Gastroesophageal sphincter (tissue), 4 donors: Measurements from ENCODE around the gene HTR3C. TPM values are rescaled to one million over a fixed set of nuclear protein-coding genes. Genes with fewer than 3 reads are reported as not detected.
"Not testable (repeated sequence)": the region's sequence is repeated elsewhere in the genome, so short reads cannot be mapped to it uniquely, and the experiment has no call there.

ENCODE experiments used
- ATAC-seq: fragments of 150-250 bp; one replicate; pipeline ENCODE4 v1.9.1; 2016; ENCODE audit warnings: mild to moderate bottlenecking, moderate library complexity
- H3K27ac ChIP-seq, 4 donors: fragments of 200-600 bp; sonication (generic) in 3 of 4; 1 replicate in 3 of 4; 2 replicates in 1 of 4; pipeline ENCODE4 v1.5.1; 2016 to 2019
- H3K27me3 ChIP-seq: fragments of 200-600 bp; sonication (generic); one replicate; pipeline ENCODE4 v1.5.1; 2019
- H3K36me3 ChIP-seq, 2 donors: fragments of 200-600 bp; sonication (generic); one replicate each; pipeline ENCODE4 v1.5.1; 2019; ENCODE audit warnings: control low read depth in 1 of 2
- H3K4me1 ChIP-seq, 3 donors: fragments of 200-600 bp; sonication (generic); 1 replicate in 2 of 3; 2 replicates in 1 of 3; pipeline ENCODE4 v1.5.1; 2016 to 2019; ENCODE audit warnings: control low read depth in 2 of 3
- H3K4me3 ChIP-seq, 2 donors: fragments of 200-600 bp; sonication (generic); one replicate each; pipeline ENCODE4 v1.5.1; 2019; ENCODE audit warnings: mild to moderate bottlenecking in 1 of 2, moderate library complexity in 1 of 2
- H3K9me3 ChIP-seq, 3 donors: fragments of 200-600 bp; sonication (generic); one replicate each; pipeline ENCODE4 v1.5.1; 2017 to 2019; ENCODE audit warnings: control low read depth in 2 of 3
- EP300 ChIP-seq: sonication (generic); formaldehyde crosslinking; IDR thresholded peaks from one replicate; pipeline ENCODE4 v1.6.1; 2017; ENCODE audit warnings: antibody characterized with exemption, mild to moderate bottlenecking
- POLR2A ChIP-seq, 2 donors: fragments of 450-650 bp; IDR thresholded peaks; one replicate each; pipeline ENCODE4 v1.6.1; 2017; ENCODE audit warnings: antibody characterized with exemption in 2 of 2, mild to moderate bottlenecking in 2 of 2, moderate library complexity in 1 of 2
- POLR2AphosphoS5 ChIP-seq: sonication (generic); formaldehyde crosslinking; IDR thresholded peaks from one replicate; pipeline ENCODE4 v1.6.1; 2017; ENCODE audit warnings: antibody characterized with exemption
- WGBS, 2 donors: methylation state at CpG; one replicate each; pipeline ENCODE4 v1.1.5; 2018; ENCODE audit warnings: low coverage in 1 of 2; 5-methylcytosine and 5-hydroxymethylcytosine counted together
- total RNA-seq, 4 donors: library from RNA; depleted of rRNA; stranded (reverse); fragments of >200 nt; gene quantifications; one replicate each; pipeline ENCODE4 v1.1.0, GENCODE V29; 2016
- TF ChIP-seq, protein P1 (sequence below), 4 experiments: fragments of 200-600 bp in 2 of 4; fragments of 450-650 bp in 2 of 4; sonication (generic) in 1 of 4; IDR thresholded peaks; one replicate each; pipeline ENCODE4 v1.5.1; 2017 to 2019; ENCODE audit warnings: antibody characterized with exemption in 4 of 4, mild to moderate bottlenecking in 2 of 4, moderate library complexity in 2 of 4

The HTR3C gene
- total RNA-seq, 4 donors from 2014 or later = not detected

DNA sequence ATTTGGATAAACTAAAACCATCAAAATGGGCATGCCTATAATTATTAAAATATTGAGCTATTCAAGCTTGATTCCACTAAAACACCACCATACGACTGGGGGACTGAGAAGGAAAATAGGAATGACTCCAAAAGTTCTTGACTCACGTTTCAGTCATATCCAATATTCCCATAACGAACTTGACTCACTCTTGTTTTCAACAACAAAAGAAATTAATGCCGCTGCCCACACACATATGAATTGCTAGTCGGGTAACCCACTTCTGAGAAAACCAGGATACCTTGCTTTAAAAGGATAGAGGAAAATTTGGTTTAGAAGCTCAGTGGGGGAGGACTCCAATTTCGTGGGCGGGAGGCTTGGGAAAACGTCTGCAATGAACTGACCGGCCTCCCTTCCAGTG, 5.2 kb downstream of the HTR3C start:
- WGBS, 2 donors = 53 to 66% methylated on average over 5 to 9 of the region's 9 CpGs
- Histone ChIP-seq H3K27ac (no peak overlapping the region), H3K27me3 (peaks cover 9% of the 10 kb centered on the region), H3K4me3 (no peak overlapping the region), H3K36me3 (no peaks in the 10 kb centered on the region), H3K4me1 (no peaks in the 10 kb centered on the region), H3K9me3 (no peaks in the 10 kb centered on the region)
- no peak for ATAC-seq
- TF ChIP-seq POLR2A (IDR thresholded peaks at IDR 0.05) = no peak

DNA sequence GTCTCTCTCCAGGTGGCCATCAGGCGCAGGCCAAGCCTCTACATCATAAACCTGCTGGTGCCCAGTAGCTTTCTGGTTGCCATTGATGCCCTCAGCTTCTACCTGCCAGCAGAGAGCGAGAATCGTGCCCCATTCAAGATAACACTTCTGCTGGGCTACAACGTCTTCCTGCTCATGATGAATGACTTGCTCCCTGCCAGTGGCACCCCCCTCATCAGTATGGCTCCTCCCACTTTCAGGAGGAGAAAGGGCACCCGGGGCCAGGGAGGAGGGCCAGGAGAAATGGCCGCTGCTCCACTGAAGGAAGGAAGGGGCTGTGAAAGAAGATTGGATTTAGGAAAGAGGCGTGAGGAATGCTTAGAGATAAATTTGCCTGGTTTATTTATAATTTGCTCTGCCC, 6.6 kb downstream of the HTR3C start:
- ATAC-seq = no peak

DNA sequence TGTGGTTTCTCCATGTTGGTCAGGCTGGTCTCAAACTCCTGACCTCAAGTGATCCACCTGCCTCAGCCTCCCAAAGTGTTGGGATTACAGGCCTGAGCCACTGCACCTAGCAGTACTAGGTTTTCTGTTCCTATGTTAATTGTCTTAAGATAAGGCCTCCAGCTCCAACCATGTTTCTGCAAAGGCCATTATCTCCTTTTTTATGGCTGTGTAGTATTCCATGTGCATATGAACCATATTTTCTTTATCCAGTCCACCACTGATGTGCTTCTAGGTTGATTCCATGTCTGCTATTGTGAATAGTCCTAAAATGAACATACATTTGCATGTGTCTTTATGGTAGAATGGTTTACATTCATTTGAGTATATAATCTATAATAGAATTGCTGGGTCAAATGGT, 9.8 kb downstream of the HTR3C start:
- no peak for ATAC-seq
- Histone ChIP-seq H3K9me3 (no peaks in the 10 kb centered on the region), H3K27me3 (peaks cover 4% of the 10 kb centered on the region), H3K4me3 (no peak overlapping the region), H3K36me3 (no peaks in the 10 kb centered on the region), H3K4me1 (no peaks in the 10 kb centered on the region), H3K27ac (no peak overlapping the region)
- TF ChIP-seq POLR2A (IDR thresholded peaks at IDR 0.05) (no peak), POLR2AphosphoS5 (no peak), EP300 (no peak)
- TF ChIP-seq, protein P1, sequence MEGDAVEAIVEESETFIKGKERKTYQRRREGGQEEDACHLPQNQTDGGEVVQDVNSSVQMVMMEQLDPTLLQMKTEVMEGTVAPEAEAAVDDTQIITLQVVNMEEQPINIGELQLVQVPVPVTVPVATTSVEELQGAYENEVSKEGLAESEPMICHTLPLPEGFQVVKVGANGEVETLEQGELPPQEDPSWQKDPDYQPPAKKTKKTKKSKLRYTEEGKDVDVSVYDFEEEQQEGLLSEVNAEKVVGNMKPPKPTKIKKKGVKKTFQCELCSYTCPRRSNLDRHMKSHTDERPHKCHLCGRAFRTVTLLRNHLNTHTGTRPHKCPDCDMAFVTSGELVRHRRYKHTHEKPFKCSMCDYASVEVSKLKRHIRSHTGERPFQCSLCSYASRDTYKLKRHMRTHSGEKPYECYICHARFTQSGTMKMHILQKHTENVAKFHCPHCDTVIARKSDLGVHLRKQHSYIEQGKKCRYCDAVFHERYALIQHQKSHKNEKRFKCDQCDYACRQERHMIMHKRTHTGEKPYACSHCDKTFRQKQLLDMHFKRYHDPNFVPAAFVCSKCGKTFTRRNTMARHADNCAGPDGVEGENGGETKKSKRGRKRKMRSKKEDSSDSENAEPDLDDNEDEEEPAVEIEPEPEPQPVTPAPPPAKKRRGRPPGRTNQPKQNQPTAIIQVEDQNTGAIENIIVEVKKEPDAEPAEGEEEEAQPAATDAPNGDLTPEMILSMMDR (IDR thresholded peaks at IDR 0.05) = no peak

More for the DNA sequence above, 6.6 kb downstream of the HTR3C start:
- Histone ChIP-seq H3K36me3 (no peaks in the 10 kb centered on the region), H3K27ac (no peak overlapping the region), H3K4me1 (no peaks in the 10 kb centered on the region), H3K27me3 (peaks cover 8% of the 10 kb centered on the region), H3K4me3 (no peak overlapping the region), H3K9me3 (no peaks in the 10 kb centered on the region)
- 43 to 60% methylated on average over 2 to 3 of the region's 7 CpGs for WGBS, 2 donors
- TF ChIP-seq EP300 = no peak

DNA sequence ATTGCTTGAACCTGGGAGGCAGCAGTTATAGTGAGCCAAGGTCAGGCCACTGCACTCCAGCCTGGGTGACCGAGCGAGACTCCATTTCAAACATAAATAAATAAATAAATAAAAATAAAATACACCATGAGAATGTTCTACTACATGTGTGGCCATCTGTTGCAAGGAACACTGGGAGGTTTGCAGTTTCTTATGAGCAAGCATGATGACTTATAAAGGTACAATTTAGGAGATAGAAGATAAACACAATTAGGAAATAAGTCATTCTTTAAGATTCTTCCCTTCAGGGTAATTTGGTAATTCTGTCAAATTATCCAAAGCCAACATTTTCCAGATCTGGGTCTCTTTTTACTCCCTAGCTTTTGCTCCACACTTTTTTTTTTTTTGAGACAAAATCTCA, 13.4 kb downstream of the HTR3C start:
- no peak overlapping the region for H3K4me3 ChIP-seq
- TF ChIP-seq POLR2A (IDR thresholded peaks at IDR 0.05) (no peak), POLR2AphosphoS5 (no peak), EP300 (no peak)
- TF ChIP-seq, protein P1 (IDR thresholded peaks at IDR 0.05) = no peak
- no peak for ATAC-seq
- H3K36me3 ChIP-seq = no peaks in the 10 kb centered on the region
- 75 to 82% methylated on average over 2 of the region's 2 CpGs for WGBS, 2 donors
- H3K9me3 ChIP-seq = no peaks in the 10 kb centered on the region
- peaks cover 4% of the 10 kb centered on the region for H3K27me3 ChIP-seq
- H3K27ac ChIP-seq = no peak overlapping the region
- no peaks in the 10 kb centered on the region for H3K4me1 ChIP-seq

DNA sequence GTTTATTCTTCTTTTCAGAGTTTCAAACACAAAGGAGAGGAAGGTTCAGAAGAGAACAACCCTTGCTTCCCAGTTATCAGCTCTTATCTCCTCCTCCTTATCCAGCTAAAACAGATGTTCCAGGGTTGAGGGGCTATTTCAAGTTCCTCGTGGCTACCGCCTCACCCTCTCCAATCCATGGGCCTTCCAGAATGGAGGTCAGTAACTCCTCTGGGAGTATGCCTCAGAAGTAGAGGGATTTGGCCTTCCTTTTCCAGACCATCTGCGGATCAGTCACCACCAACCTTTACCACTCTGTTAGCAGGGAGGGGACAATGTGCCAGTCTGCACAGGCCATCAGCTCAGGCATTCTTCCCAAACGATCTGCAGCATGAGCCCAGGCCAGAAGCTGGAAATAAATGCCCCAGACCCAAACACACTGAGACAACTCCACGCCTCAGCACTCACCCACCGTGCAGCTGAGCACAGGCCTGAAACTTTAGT, 14.8 kb downstream of the HTR3C start:
- no peak for ATAC-seq
- H3K27ac ChIP-seq = no peak overlapping the region
- H3K27me3 ChIP-seq = peaks cover 4% of the 10 kb centered on the region
- H3K36me3 ChIP-seq = no peaks in the 10 kb centered on the region
- no peaks in the 10 kb centered on the region for H3K9me3 ChIP-seq
- H3K4me3 ChIP-seq = no peak overlapping the region
- TF ChIP-seq EP300 = no peak
- no peak for TF ChIP-seq POLR2AphosphoS5
- TF ChIP-seq, protein P1 (IDR thresholded peaks at IDR 0.05) = no peak
- no peak for TF ChIP-seq POLR2A (IDR thresholded peaks at IDR 0.05)
- 57 to 83% methylated on average over 2 of the region's 6 CpGs for whole genome bisulfite sequencing, 2 donors
- no peaks in the 10 kb centered on the region for H3K4me1 ChIP-seq

DNA sequence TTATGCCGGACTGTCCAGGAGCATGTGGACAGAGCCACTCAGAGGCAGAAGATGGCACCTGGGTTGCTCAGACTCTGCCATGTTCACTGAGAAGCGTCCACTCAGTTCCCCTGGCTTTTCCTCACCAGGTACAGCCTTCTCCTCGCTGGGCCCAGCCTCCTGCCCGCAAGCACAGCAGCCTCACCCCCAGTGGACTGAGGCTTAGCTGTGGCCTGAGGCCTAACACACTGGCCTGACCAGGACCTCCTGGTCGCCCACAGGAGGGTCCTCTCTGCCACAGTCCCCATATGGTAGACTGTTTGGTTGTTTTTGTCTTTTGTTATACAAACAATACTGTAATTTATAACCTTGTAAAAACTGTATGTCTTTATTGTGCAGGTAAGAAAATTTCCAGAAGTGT, 15.5 kb downstream of the HTR3C start:
- Histone ChIP-seq H3K27ac (no peak overlapping the region), H3K4me3 (no peak overlapping the region), H3K9me3 (no peaks in the 10 kb centered on the region), H3K4me1 (no peaks in the 10 kb centered on the region), H3K27me3 (peaks cover 4% of the 10 kb centered on the region), H3K36me3 (no peaks in the 10 kb centered on the region)
- 71 to 93% methylated on average over 1 to 2 of the region's 5 CpGs for WGBS, 2 donors
- ATAC-seq = no peak
- TF ChIP-seq EP300 (no peak), POLR2AphosphoS5 (no peak), POLR2A (IDR thresholded peaks at IDR 0.05) (no peak)
- TF ChIP-seq, protein P1 (IDR thresholded peaks at IDR 0.05) = no peak

DNA sequence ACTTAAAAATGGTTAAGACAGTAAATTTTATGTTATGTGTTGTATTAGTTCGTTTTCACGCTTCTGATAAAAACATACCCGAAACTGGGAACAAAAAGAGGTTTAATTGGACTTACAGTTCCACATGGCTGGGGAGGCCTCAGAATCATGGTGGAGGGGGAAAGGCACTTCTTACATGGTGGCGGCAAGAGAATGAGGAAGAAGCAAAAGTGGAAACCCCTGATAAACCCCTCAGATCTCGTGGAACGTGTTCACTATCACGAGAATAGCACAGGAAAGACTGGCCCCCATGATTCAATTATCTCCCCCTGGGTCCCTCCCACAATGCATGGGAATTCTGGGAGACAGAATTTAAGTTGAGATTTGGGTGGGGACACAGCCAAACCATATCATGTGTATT, 18.3 kb downstream of the HTR3C start:
- H3K27me3 ChIP-seq, H3K27ac ChIP-seq, H3K4me1 ChIP-seq, H3K36me3 ChIP-seq, H3K9me3 ChIP-seq, ATAC-seq, H3K4me3 ChIP-seq: not testable (repeated sequence)
- WGBS, 2 donors = 89 to 93% methylated on average over 7 of the region's 7 CpGs
